PC-9 (cell line): ENCODE data around the gene FAM9A.
A peak's percentile ranks its signal among the peaks of the same experiment; 100 is the strongest.

Experiments used
- CTCF ChIP-seq: fragments of 200-600 bp; sonication (generic); conservative IDR thresholded peaks from 2 replicates; pipeline ENCODE4 v1.6.1; 2017; ENCODE audit warnings: mixed run types, antibody characterized with exemption, mild to moderate bottlenecking, moderate library complexity
- EZH2 ChIP-seq: fragments of 200-600 bp; sonication (generic); IDR thresholded peaks from 2 replicates; pipeline ENCODE4 v1.8.0; 2017; ENCODE audit warnings: antibody characterized with exemption, low read depth

GRCh38 chrX:8815460-8816065 lies 14.4 kb upstream of the FAM9A start:
- TF ChIP-seq CTCF (peak; percentile 85), EZH2 (no peak)
